KOPT-K1 (cell line): ENCODE data around the gene FFAR3.
"Not testable (repeated sequence)": the region's sequence is repeated elsewhere in the genome, so short reads cannot be mapped to it uniquely, and the experiment has no call there.

ENCODE experiments used
- H3K27ac ChIP-seq: fragments of 200-600 bp; sonication (generic); 2 replicates; pipeline ENCODE4 v1.5.1; 2016; ENCODE audit warnings: antibody characterized with exemption, mild to moderate bottlenecking, low read depth, low read length; ENCODE audit not compliant: poor library complexity, severe bottlenecking
- H3K36me3 ChIP-seq: fragments of 200-600 bp; sonication (generic); 2 replicates; pipeline ENCODE4 v1.5.1; 2017; ENCODE audit warnings: antibody characterized with exemption, mild to moderate bottlenecking, low read length, moderate library complexity; ENCODE audit not compliant: insufficient read depth
- H3K9me3 ChIP-seq: fragments of 200-600 bp; sonication (generic); 2 replicates; pipeline ENCODE4 v1.5.1; 2017; ENCODE audit warnings: antibody characterized with exemption, low read length, mild to moderate bottlenecking; ENCODE audit not compliant: insufficient read depth, poor library complexity, severe bottlenecking

The FFAR3 gene

DNA sequence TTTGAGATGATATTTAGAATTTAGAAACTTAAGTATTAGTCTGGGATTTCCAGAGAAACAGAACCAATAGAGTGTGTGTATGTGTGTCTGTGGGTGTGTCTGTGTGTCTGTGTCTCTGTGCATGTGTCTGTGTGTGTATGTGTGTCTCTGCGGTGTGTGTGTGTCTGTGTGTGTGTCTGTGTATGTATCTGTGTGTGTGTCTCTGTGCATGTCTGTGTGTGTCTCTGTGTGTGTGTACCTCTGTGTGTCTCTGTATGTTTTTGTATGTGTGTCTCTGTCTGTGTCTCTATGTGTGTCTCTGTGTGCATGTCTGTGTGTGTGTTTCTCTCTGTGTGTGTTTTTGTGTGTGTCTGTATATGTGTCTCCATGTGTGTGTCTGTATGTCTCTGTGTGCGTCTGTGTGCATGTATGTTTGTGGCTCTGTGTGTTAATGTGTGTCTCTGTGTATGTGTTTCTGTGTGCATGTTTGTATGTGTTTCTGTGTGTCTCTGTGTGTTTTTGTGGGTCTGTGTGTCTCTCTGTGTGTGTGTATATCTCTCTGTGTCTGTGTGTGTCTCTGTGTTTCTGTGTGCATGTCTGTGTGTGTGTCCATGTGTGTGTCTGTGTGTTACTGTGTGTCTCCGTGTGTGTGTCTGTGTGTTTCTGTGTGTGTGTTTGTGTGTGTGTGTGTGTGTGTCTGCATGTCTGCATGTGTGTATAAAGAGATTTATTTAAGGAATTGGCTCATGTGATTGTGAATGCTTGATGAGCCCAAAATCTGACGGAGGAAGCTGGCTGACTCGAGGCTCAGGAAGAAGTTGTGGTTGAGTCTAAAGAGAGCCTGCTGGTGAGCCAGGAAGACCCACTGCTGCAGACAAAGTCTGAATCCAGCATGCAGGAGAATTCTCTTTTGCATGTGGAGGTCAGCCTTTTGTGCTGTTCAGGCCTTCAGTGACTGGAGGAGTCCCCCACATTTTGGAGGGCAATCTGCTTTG, 34.8 kb downstream of the FFAR3 start:
- Histone ChIP-seq H3K9me3 (peaks cover 4% of the 10 kb centered on the region), H3K27ac (no peak overlapping the region), H3K36me3 (no peaks in the 10 kb centered on the region)

DNA sequence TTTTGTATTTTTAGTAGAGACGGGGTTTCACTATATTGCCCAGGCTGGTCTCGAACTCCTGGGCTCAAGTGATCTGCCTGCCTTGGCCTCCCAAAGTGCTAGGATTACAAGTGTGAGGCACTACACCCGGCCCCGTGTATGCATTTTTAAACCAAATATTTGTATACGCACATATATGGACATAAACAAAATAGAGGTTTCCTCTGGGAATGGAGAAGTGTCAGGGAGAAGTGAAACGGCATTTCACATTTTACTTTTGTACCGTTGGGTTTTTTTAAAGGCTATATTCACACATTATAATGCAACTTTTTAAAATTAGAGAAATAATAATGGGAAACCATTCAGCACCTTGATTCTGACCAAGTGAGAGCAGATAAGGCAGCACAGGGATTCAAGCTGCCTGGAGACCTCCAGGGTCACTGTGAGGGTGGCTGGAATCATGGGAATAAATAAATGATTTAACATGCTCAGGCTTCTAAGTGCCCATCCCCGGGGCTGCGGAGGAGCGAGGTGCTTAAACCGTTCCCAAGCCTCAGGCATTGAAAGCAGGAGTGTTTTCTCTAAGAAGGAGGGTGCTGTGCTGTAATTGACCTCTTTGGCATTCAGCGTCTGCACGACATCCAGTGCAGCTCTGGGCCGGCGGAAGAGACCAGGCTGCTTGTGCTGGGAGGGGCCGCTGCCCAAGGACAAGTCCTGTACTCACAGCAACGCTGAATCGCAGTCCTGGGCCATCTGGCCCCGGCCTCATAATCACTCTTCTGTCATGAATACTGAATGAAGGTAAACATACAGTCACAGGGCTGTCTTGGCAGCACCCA, 37.3 kb downstream of the FFAR3 start:
- Histone ChIP-seq H3K36me3 (no peaks in the 10 kb centered on the region), H3K27ac (no peak overlapping the region), H3K9me3 (no peaks in the 10 kb centered on the region)

GRCh38 chr19:35396240-35396885, 38.1 kb downstream of the FFAR3 start:
- Histone ChIP-seq H3K9me3 (no peaks in the 10 kb centered on the region), H3K27ac (no peak overlapping the region), H3K36me3 (no peaks in the 10 kb centered on the region)

- H3K9me3 ChIP-seq = no peaks in the 10 kb centered on the region
- no peak overlapping the region for H3K27ac ChIP-seq
- no peaks in the 10 kb centered on the region for H3K36me3 ChIP-seq
These were observed 38.8 kb downstream of the FFAR3 start for GRCh38 chr19:35397064-35397463.

DNA sequence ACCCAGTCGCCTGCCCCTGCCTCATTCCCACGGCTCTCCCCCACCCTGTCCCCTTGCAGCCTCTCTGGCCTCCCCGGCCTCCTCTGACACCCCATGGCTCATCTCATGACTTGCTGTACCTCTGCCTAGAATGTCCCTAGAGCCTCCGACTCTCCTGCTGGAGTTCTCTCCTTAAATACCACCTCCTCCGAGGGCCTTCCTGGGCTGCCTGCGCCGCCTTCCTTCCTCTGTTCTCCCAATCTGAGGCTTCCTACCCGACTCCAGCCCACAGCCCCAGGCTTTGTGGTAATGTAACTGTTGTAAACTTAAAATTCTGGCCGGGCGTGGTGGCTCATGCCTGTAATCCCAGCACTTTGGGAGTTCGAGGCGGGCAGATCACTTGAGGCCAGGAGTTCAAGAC, 40.3 kb downstream of the FFAR3 start:
- Histone ChIP-seq H3K36me3 (no peaks in the 10 kb centered on the region), H3K27ac (no peak overlapping the region), H3K9me3 (no peaks in the 10 kb centered on the region)

- no peaks in the 10 kb centered on the region for H3K36me3 ChIP-seq
These were observed 41.0 kb downstream of the FFAR3 start for GRCh38 chr19:35399231-35399630.

GRCh38 chr19:35399948-35400772, 41.9 kb downstream of the FFAR3 start:
- Histone ChIP-seq H3K36me3 (no peaks in the 10 kb centered on the region), H3K9me3 (no peaks in the 10 kb centered on the region), H3K27ac (no peak overlapping the region)

More at GRCh38 chr19:35399231-35399630, 41.0 kb downstream of the FFAR3 start:
- Histone ChIP-seq H3K27ac (no peak overlapping the region), H3K9me3 (no peaks in the 10 kb centered on the region)

GRCh38 chr19:35400773-35401100, 42.5 kb downstream of the FFAR3 start:
- Histone ChIP-seq H3K9me3 (no peaks in the 10 kb centered on the region), H3K36me3 (no peaks in the 10 kb centered on the region), H3K27ac (no peak overlapping the region)

DNA sequence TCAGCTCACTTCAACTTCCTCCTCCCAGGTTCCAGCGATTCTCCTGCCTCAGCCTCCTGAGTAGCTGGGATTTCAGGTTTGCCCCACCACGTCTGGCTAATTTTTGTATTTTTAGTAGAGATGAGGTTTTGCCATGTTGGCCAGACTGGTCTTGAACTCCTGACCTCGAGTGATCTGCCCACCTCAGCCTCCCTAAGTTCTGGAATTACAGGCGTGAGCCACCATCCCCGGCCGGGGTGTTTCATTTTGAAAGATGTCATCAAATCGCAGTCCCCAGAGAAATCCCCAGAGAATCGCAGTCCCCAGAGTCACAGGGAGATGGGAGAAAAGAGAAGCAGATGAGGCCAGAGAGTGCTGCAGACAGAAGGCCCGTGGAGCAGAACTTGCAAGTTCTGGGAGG, 43.2 kb downstream of the FFAR3 start:
- H3K9me3 ChIP-seq, H3K27ac ChIP-seq, H3K36me3 ChIP-seq: not testable (repeated sequence)

DNA sequence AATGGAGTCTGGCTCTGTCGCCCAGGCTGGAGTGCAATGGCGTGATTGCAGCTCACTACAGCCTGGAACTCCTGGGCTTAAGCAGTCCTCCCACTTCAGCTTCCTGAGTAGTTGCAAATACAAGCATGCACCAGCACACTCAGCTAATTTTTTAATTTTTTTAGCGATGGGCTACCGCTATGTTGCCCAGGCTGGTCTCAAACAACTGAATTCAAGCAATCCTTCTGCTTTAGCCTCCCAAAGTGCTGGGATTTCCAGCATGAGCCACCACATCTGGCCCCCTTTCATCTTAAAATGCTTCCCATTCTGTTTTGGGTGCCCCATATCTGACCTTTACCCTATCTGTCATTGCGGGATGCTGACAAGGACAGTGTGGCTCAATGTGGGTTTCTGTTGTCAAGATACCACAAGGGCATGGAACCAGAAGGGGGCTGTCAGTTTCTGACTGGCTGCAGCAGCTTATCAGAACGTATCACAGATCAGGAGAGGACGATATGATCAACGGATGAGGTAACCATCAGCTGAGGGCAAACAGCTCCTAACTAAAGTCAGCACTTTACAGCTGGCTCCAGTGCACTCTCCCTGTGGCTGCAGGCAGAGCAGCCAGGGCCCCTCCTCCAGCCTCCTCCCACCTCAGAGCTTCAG, 45.0 kb downstream of the FFAR3 start:
- no peaks in the 10 kb centered on the region for H3K36me3 ChIP-seq
- H3K27ac ChIP-seq = no peak overlapping the region
- no peaks in the 10 kb centered on the region for H3K9me3 ChIP-seq

- H3K9me3 ChIP-seq = no peaks in the 10 kb centered on the region
These were observed 46.8 kb downstream of the FFAR3 start for GRCh38 chr19:35404879-35405622.

DNA sequence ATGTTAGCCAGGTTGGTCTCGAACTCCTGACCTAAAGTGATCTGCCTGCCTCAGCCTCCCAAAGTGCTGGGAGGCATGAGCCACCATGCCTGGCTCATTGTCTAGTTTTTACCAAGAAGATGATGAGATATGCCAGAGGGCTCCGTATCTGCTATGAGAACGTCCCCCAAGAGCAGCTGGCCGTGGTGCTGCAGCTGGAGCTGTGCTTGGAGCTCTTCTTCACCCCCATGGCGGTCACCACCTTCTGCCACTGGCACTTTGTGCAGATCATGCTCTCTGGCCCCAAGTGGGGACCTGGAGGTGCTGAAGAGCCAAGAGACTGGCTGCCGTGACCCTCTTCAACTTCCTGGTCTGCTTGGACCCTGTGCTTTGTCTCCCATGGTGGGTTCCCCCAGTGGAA, 49.4 kb downstream of the FFAR3 start:
- Histone ChIP-seq H3K9me3 (no peaks in the 10 kb centered on the region), H3K27ac (no peak overlapping the region), H3K36me3 (no peaks in the 10 kb centered on the region)

More at GRCh38 chr19:35404879-35405622, 46.8 kb downstream of the FFAR3 start:
- Histone ChIP-seq H3K36me3 (no peaks in the 10 kb centered on the region), H3K27ac (no peak overlapping the region)

DNA sequence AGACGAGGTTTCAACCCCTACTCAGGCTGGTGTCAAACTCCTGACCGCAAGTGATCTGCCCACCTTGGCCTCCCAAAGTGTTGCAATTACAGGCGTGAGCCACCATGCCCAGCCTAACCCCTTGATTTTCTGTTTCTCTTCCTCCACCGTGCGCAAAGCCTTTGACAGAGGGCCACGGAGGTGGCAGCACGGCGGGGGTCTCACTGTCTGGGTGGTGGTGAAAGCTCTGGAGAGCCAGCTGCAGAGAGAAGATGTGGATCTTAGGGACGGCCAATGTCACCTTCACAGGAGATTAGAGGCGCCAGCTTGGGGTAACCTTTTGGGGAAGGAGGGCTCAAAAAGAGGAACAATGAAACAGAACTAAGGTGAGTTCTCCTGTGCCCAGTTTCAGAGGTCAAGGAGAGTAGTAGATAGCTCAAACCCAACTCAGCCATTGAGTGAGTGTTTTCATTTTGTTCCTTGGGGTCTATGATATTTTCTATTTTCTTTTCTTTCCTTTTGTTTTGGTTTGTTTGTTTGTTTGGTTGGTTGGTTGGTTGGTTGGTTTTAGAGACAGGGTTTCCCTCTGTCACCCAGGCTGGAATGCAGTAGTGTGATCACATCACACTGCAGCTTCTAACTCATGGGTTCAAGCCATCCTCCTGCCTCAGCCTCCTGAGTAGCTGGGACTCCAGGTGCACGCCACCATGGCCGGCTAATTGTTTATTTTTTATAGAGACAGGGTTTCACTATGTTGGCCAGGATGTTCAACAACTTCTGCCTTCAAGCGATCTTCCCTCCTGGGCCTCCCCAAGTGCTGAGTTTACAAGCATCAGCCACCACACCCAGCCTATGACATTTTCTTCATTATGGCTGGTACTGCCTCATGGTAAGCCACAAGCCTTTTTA, 50.3 kb downstream of the FFAR3 start:
- H3K36me3 ChIP-seq = no peaks in the 10 kb centered on the region
- H3K9me3 ChIP-seq = no peaks in the 10 kb centered on the region
- no peak overlapping the region for H3K27ac ChIP-seq
